ENCODE data around the gene SALL4. TPM values are rescaled to one million over a fixed set of nuclear protein-coding genes. Genes with fewer than 3 reads are reported as not detected.

Gene SALL4
- total RNA-seq, 1 donor from 2014 or later: 0.25 TPM

DNA sequence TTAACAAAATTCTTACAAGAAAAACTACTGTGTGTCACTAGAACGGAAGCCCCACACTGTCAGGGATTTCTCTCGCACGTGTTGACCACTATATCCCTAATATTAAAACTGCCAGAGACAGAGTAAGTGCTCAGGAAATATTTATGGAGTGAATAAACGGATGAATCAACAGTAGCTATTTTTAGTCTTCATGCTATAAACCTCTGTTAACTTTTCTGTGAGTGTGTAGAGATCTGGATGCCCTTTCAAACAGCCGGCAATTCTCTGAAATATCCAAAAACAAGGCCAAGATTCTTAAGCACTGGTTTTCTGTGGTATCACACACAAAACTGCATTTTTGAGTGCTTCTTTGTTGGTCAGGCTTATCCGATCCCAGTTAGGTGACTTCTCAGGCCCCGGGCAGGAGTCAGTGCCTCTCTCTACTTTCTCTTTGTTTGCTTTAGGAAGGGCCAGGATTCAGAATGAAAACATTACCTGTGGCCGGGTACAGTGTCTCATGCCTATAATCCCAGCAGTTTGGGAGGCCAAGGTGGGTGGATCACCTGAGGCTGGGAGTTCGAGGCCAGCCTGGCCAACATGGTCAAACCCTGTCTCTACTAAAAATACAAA, 49.9 kb downstream of the SALL4 start:
- DNase-seq: no peak
- Histone ChIP-seq H3K9me3 (replicated peaks) (no peaks in the 10 kb centered on the region), H3K4me3 (no peak overlapping the region), H3K36me3 (no peaks in the 10 kb centered on the region), H3K4me1 (peaks cover 29% of the 10 kb centered on the region), H3K27me3 (ENCODE audit: low read depth) (no peaks in the 10 kb centered on the region), H3K27ac (replicated peaks) (no peak overlapping the region)
- TF ChIP-seq, protein P1, sequence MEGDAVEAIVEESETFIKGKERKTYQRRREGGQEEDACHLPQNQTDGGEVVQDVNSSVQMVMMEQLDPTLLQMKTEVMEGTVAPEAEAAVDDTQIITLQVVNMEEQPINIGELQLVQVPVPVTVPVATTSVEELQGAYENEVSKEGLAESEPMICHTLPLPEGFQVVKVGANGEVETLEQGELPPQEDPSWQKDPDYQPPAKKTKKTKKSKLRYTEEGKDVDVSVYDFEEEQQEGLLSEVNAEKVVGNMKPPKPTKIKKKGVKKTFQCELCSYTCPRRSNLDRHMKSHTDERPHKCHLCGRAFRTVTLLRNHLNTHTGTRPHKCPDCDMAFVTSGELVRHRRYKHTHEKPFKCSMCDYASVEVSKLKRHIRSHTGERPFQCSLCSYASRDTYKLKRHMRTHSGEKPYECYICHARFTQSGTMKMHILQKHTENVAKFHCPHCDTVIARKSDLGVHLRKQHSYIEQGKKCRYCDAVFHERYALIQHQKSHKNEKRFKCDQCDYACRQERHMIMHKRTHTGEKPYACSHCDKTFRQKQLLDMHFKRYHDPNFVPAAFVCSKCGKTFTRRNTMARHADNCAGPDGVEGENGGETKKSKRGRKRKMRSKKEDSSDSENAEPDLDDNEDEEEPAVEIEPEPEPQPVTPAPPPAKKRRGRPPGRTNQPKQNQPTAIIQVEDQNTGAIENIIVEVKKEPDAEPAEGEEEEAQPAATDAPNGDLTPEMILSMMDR (IDR thresholded peaks at IDR 0.05; ENCODE audit: borderline replicate concordance): no peak
- intact Hi-C loops (cut with micrococcal nuclease): no loop called here

GRCh38 chr20:51750770-51751388, 51.4 kb downstream of the SALL4 start:
- H3K4me1 ChIP-seq: peaks cover 29% of the 10 kb centered on the region
- no peak overlapping the region for H3K27ac ChIP-seq (replicated peaks)

DNA sequence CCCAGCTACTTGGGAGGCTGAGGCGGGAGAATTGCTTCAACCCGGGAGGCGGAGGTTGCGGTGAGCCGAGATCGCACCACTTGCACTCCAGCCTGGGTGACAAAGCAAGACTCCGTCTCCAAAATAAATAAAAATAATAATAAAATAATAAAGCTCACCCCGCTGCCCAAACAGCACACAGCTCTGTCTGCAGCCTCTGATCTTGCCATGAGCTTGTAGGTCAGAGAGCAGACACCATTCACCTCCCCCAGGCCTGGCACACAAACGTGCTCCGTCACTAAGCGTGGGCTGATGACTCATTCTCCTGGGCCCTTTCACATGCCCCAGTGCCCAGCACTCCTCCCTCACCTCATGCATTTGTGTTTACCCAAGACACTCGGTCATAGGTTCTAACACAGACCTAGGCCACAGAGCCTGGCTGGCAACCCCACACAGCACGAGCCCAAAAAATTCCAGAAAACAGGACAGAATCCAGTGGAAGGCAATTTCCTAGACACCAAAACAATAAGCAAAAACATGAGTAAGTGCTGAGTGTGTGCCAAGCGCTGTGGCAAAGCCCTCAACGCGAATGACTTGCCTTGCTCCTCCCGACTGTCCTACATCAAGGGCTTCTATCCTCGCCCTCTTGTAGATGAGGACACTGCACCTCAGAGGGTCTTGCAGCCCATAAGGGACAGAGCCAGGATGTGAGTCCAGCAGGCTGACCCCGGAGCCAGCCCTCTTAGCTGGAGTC, 52.1 kb downstream of the SALL4 start:
- Histone ChIP-seq H3K4me3 (no peak overlapping the region), H3K27ac (replicated peaks) (no peak overlapping the region), H3K27me3 (ENCODE audit: low read depth) (no peaks in the 10 kb centered on the region), H3K9me3 (replicated peaks) (no peaks in the 10 kb centered on the region), H3K4me1 (peaks cover 29% of the 10 kb centered on the region), H3K36me3 (no peaks in the 10 kb centered on the region)
- DNase-seq: peak; percentile 44
- intact Hi-C loops (cut with micrococcal nuclease): no loop called here
- TF ChIP-seq, protein P1 (IDR thresholded peaks at IDR 0.05; ENCODE audit: borderline replicate concordance): no peak

More at GRCh38 chr20:51750770-51751388, 51.4 kb downstream of the SALL4 start:
- Histone ChIP-seq H3K36me3 (no peaks in the 10 kb centered on the region), H3K27me3 (ENCODE audit: low read depth) (no peaks in the 10 kb centered on the region), H3K4me3 (no peak overlapping the region), H3K9me3 (replicated peaks) (no peaks in the 10 kb centered on the region)
- no peak for DNase-seq
- TF ChIP-seq, protein P1 (IDR thresholded peaks at IDR 0.05; ENCODE audit: borderline replicate concordance): no peak
- intact Hi-C loops (cut with micrococcal nuclease): no loop called here

- Histone ChIP-seq H3K36me3 (no peaks in the 10 kb centered on the region), H3K4me3 (no peak overlapping the region), H3K27me3 (ENCODE audit: low read depth) (no peaks in the 10 kb centered on the region), H3K27ac (replicated peaks) (no peak overlapping the region), H3K9me3 (replicated peaks) (no peaks in the 10 kb centered on the region), H3K4me1 (peaks cover 29% of the 10 kb centered on the region)
- intact Hi-C loops (cut with micrococcal nuclease): no loop called here
- DNase-seq: no peak
- TF ChIP-seq, protein P1 (IDR thresholded peaks at IDR 0.05; ENCODE audit: borderline replicate concordance): no peak
These were observed 52.7 kb downstream of the SALL4 start for GRCh38 chr20:51749674-51750036.

- no peak for DNase-seq
- TF ChIP-seq, protein P1 (IDR thresholded peaks at IDR 0.05; ENCODE audit: borderline replicate concordance): no peak
- intact Hi-C loops (cut with micrococcal nuclease): no loop called here
- Histone ChIP-seq H3K4me1 (peaks cover 34% of the 10 kb centered on the region), H3K27me3 (ENCODE audit: low read depth) (no peaks in the 10 kb centered on the region), H3K4me3 (no peak overlapping the region), H3K27ac (replicated peaks) (no peak overlapping the region), H3K36me3 (no peaks in the 10 kb centered on the region), H3K9me3 (replicated peaks) (no peaks in the 10 kb centered on the region)
These were observed 55.0 kb downstream of the SALL4 start for GRCh38 chr20:51747182-51747911.

Measured in left ventricle myocardium inferior (tissue), 1 donor.